HG03558 (cell line): ENCODE measurements around the gene HERPUD1.
"Not testable (repeated sequence)": the region's sequence is repeated elsewhere in the genome, so short reads cannot be mapped to it uniquely, and the experiment has no call there.

Experiments used
- ATAC-seq: cut with Tn5 transposase; IDR thresholded peaks from one replicate; pipeline ENCODE4 v1.9.1; 2021; ENCODE audit warnings: moderate number of reproducible peaks; ENCODE audit not compliant: unreplicated experiment; ENCODE audit errors: extremely low read depth

The HERPUD1 gene

DNA sequence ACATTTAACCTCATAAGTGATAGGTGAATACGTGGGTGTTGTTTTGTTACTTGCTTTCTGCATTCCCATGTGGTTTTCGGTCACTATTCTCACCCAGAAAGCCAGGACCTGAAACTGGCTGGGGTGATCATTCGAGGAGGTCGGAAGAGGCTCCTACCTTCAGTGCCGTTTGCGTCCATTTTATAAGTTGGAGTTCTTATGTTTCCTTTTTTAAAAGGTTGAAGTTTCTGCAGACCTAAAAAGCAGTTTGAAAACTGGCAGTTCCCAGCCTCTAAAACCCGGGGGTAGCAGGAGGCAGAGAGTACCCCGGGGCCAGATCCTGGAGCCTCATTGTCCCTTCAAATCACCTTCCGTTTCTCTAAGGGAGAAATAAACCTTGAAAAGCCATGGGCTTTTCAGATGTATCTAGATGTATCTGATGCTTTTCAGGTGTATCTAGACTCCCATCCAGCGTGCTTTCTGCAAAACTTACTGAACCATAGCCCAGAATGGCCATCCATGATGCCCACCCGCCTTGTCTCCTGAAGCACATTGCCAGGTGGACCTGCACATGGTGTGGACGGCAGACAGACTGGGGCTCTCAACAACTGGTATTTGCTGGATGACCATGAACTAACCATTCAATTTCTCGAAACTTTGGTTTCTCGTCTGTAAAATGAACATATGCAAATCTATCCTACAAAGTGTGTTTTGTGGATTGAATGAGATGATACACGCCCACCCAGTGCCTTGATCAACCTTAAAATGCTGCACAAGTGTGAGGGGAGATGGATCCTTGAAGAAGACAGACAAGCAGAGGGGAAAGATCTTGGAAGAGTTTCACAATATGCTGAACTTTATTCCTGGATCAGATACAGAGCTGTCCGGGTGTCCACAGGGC is 58.7 kb downstream of the HERPUD1 start:
- no peak for ATAC-seq

DNA sequence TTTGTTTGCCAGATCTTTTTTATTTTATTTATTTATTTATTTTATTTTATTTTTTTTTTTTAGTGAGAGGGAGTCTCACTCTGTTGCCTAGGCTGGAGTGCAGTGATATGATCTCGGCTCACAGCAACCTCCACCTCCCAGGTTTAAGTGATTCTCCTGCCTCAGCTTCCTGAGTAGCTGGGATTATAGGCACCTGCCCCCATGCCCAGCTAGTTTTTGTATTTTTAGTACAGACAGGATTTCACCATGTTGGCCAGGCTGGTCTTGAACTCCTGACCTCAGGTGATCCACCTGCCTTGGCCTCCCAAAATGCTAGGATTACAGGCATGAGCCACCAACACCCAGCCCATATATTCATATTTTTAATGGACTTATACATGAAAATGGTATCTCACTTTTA is 60.5 kb downstream of the HERPUD1 start:
- ATAC-seq = not testable (repeated sequence)

DNA sequence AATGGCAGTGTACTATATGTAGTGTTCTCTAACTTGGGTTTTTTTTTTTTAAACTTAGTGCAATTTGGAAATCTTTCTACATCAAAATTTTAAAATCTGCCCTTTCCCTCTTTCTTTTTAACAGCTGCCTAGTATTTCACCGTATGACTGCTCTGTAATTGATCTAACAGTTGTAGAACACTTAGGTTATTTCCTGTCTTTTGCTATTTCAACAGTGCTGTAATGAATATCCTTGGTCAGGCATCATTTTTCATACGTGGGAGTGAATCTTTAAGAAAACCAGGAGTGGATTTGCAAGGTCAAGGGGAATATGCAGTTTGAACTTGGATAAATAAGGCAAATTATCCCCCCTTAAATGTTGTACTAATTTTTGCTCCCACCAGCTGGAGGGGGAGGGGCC is 61.3 kb downstream of the HERPUD1 start:
- ATAC-seq = no peak

DNA sequence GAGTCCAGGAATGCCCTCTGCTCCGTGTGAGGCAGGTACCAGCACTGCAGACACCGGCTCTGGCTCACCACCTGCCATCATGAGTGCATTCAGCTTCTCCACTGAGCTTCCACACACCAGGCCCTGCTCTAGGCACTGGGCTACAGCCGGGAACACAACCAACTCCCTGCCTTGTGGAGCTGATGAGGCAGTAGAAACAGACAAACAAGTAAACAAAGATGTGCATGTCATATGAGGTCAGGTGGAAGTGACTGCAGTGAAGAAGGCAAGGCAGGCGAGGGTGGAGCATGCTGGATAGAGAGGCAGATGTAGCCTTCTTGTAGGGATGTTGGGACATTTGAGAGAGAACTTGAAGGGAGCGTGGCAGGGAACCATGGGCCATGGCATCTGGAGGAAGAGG is 62.4 kb downstream of the HERPUD1 start:
- ATAC-seq = no peak
